PC-3 (cell line): ENCODE data around the gene TEAD1. TPM values are rescaled to one million over a fixed set of nuclear protein-coding genes. Genes with fewer than 3 reads are reported as not detected.

Experiments used
- ATAC-seq: fragments of 200-7000 bp; cut with Tn5 transposase; 2 replicates; pipeline ENCODE4 v1.9.1; 2020; ENCODE audit warnings: mild to moderate bottlenecking, moderate library complexity
- BruUV-seq: library from RNA; stranded (reverse); fragments of 400-500 nt; replicated peaks from 2 replicates; lab custom pipeline; 2021; lab: Mats Ljungman, UMichigan
- CTCF ChIA-PET: fragments of 300-600 bp; sonication (Branson Sonifier 250); formaldehyde crosslinking; loops from one replicate; lab custom pipeline; 2022; ENCODE audit warnings: antibody characterized with exemption; lab: Charles Lee
- POLR2A ChIA-PET: fragments of 300-600 bp; sonication (Branson Sonifier 250); formaldehyde crosslinking; loops from one replicate; lab custom pipeline; 2022; ENCODE audit warnings: antibody characterized with exemption; ENCODE audit not compliant: unreplicated experiment; lab: Charles Lee
- DNase-seq: peaks from one replicate; pipeline ENCODE4 v3.0.0-alpha.2; 2015
- H2AFZ ChIP-seq: fragments of 300-600 bp; sonication (generic); 2 replicates; pipeline ENCODE4 v1.6.0; 2016; ENCODE audit warnings: antibody characterized with exemption, low read length
- H3F3A ChIP-seq: fragments of 300-600 bp; sonication (generic); one replicate; pipeline ENCODE4 v1.6.0; 2017; ENCODE audit warnings: antibody characterized with exemption, low read length, control low read depth, mild to moderate bottlenecking; ENCODE audit not compliant: unreplicated experiment
- H3K27ac ChIP-seq: fragments of 300-600 bp; sonication (generic); 2 replicates; pipeline ENCODE4 v1.5.1; 2016; ENCODE audit warnings: mild to moderate bottlenecking, low read length
- H3K27me3 ChIP-seq: fragments of 300-600 bp; sonication (generic); 2 replicates; pipeline ENCODE4 v1.6.1; 2016; ENCODE audit warnings: low read length, mixed read lengths
- H3K36me3 ChIP-seq: fragments of 300-600 bp; sonication (generic); 2 replicates; pipeline ENCODE4 v1.6.1; 2016; ENCODE audit warnings: low read depth, mixed run types, low read length, mixed read lengths
- H3K4me1 ChIP-seq: fragments of 300-600 bp; sonication (generic); 2 replicates; pipeline ENCODE4 v1.5.1; 2016; ENCODE audit warnings: low read length; ENCODE audit not compliant: insufficient read depth
- H3K4me2 ChIP-seq: fragments of 300-600 bp; sonication (generic); 2 replicates; pipeline ENCODE4 v1.6.0; 2016; ENCODE audit warnings: low read length
- H3K4me3 ChIP-seq: fragments of 300-600 bp; sonication (generic); 2 replicates; pipeline ENCODE4 v1.5.1; 2016; ENCODE audit warnings: mild to moderate bottlenecking, low read length, mixed read lengths
- H3K79me2 ChIP-seq: fragments of 300-600 bp; sonication (generic); 2 replicates; pipeline ENCODE4 v1.6.1; 2017; ENCODE audit warnings: low read length, mixed read lengths
- H3K9ac ChIP-seq: fragments of 300-600 bp; sonication (generic); 2 replicates; pipeline ENCODE4 v1.6.0; 2016; ENCODE audit warnings: mild to moderate bottlenecking, low read length
- H3K9me2 ChIP-seq: fragments of 300-600 bp; sonication (generic); replicated peaks from 2 replicates; pipeline ENCODE4 v1.6.1; 2016; ENCODE audit warnings: mixed run types, low read length, mixed read lengths
- H3K9me3 ChIP-seq: fragments of 300-600 bp; sonication (generic); 2 replicates; pipeline ENCODE4 v1.6.1; 2016; ENCODE audit warnings: low read length, mixed read lengths
- H4K20me1 ChIP-seq: fragments of 300-600 bp; sonication (generic); 2 replicates; pipeline ENCODE4 v1.6.1; 2016; ENCODE audit warnings: low read length, mixed read lengths
- EZH2 ChIP-seq: fragments of 300-600 bp; sonication (generic); IDR thresholded peaks from one replicate; pipeline ENCODE4 v1.6.1; 2017; ENCODE audit warnings: antibody characterized with exemption, mild to moderate bottlenecking, low read length; ENCODE audit not compliant: unreplicated experiment
- EZH2phosphoT487 ChIP-seq: fragments of 300-600 bp; sonication (generic); IDR thresholded peaks from 2 replicates; pipeline ENCODE4 v1.6.1; 2018; ENCODE audit warnings: mild to moderate bottlenecking, antibody characterized with exemption, low read length, borderline replicate concordance
- intact Hi-C: fragments of 100-400 bp; cut with micrococcal nuclease; formaldehyde crosslinking; loops from 2 replicates; pipeline ENCODE4 v1.9.0; 2023
- total RNA-seq: library from RNA; depleted of rRNA; stranded (reverse); fragments of >200 nt; gene quantifications from 2 replicates; pipeline ENCODE4 v1.2.3, GENCODE V29; 2014
- TF ChIP-seq, protein P1 (sequence below): fragments of 300-600 bp; sonication (generic); conservative IDR thresholded peaks from 2 replicates; pipeline ENCODE4 v1.5.1; 2017; ENCODE audit warnings: antibody characterized with exemption, low read depth, mild to moderate bottlenecking, low read length

Gene TEAD1
- total RNA-seq, 1 experiment from 2014 or later: 70.2 TPM

DNA sequence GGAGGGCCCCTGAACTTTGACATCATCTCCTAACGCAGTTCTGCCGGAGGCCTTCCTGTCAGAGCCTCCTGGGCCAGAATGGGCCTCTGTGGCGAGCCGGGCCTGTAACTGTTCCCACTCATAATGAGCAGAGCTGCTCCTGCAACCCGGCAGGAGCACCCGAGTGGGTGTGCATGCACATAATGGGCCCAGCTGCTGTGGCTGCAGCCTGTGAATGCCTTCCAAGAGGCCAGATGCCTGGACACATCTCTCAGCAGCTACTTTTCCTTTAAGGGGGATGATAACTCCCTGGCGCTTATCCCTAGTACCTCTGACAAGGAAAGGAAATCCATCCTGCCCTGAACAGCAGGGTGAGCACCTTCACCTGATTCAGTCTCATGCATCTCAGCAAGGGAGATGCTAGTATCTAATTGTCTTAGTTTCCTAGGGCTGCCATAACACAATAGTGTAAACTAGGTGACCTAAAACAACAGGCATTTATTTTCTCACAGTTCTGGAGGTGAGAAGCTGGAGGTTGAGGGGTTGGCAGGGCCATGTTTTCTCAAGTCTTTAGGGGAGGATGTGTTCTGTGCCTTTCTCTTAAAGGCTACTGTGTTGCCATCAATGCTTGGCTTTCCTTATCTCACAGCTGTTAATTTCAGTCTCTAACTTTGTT, 120.5 kb downstream of the TEAD1 start:
- H3K4me3 ChIP-seq: no peak overlapping the region
- H3K9ac ChIP-seq: no peak overlapping the region
- POLR2A ChIA-PET: no interaction called here
- DNase-seq (no peak), ATAC-seq (no peak)
- no peaks in the 10 kb centered on the region for H3K27me3 ChIP-seq
- CTCF ChIA-PET: no interaction called here
- H3K27ac ChIP-seq: no peak overlapping the region
- no peak overlapping the region for H3K4me2 ChIP-seq
- no TSS peak for BruUV-seq
- H3K36me3 ChIP-seq: peaks cover 7% of the 10 kb centered on the region; the same call in 1 of the 2 replicates
- H3K4me1 ChIP-seq: peaks cover 28% of the 10 kb centered on the region
- no peaks in the 10 kb centered on the region for H4K20me1 ChIP-seq
- TF ChIP-seq, protein P1, sequence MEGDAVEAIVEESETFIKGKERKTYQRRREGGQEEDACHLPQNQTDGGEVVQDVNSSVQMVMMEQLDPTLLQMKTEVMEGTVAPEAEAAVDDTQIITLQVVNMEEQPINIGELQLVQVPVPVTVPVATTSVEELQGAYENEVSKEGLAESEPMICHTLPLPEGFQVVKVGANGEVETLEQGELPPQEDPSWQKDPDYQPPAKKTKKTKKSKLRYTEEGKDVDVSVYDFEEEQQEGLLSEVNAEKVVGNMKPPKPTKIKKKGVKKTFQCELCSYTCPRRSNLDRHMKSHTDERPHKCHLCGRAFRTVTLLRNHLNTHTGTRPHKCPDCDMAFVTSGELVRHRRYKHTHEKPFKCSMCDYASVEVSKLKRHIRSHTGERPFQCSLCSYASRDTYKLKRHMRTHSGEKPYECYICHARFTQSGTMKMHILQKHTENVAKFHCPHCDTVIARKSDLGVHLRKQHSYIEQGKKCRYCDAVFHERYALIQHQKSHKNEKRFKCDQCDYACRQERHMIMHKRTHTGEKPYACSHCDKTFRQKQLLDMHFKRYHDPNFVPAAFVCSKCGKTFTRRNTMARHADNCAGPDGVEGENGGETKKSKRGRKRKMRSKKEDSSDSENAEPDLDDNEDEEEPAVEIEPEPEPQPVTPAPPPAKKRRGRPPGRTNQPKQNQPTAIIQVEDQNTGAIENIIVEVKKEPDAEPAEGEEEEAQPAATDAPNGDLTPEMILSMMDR: no peak
- TF ChIP-seq EZH2: no peak
- H2AFZ ChIP-seq: no peak overlapping the region
- no peaks in the 10 kb centered on the region for H3K9me2 ChIP-seq
- intact Hi-C loops: no loop called here
- H3K79me2 ChIP-seq: peaks cover 72% of the 10 kb centered on the region
- no peaks in the 10 kb centered on the region for H3F3A ChIP-seq
- no peaks in the 10 kb centered on the region for H3K9me3 ChIP-seq

DNA sequence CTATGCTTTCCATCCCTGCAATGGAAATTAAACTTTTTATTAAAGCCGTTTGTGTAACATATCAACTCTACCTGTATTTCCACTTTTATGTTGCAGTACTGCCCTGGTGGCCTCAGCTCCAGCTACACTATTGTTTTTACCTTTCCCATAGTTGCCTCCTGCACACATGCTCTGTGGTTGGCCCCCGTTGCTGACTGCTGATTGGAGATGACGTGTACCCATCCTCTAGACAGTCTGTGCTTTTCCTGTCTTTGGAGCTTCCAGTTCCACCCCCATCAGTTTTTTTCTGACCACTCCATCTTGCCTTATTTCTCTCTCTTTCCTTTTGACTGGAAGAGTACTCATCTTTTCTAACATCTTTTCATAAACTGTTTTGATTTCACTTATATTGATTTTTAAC, 123.8 kb downstream of the TEAD1 start:
- Histone ChIP-seq H3K9me3 (no peaks in the 10 kb centered on the region), H3K9me2 (no peaks in the 10 kb centered on the region), H3K4me1 (peaks cover 49% of the 10 kb centered on the region), H3K9ac (no peak overlapping the region), H3F3A (peaks cover 2% of the 10 kb centered on the region), H4K20me1 (no peaks in the 10 kb centered on the region), H3K27me3 (no peaks in the 10 kb centered on the region), H3K4me3 (no peak overlapping the region), H3K36me3 (peaks cover 7% of the 10 kb centered on the region; the same call in 1 of the 2 replicates), H3K79me2 (peaks cover 69% of the 10 kb centered on the region), H2AFZ (no peak overlapping the region), H3K27ac (no peak overlapping the region), H3K4me2 (no peak overlapping the region)
- CTCF ChIA-PET: no interaction called here
- POLR2A ChIA-PET: no interaction called here
- no TSS peak for BruUV-seq
- TF ChIP-seq EZH2: no peak
- TF ChIP-seq EZH2phosphoT487: no peak
- TF ChIP-seq, protein P1: no peak
- DNase-seq (no peak), ATAC-seq (no peak)
- intact Hi-C loops: no loop called here

- DNase-seq (no peak), ATAC-seq (no peak)
- Histone ChIP-seq H3K9ac (no peak overlapping the region), H3K79me2 (peaks cover 70% of the 10 kb centered on the region), H3K9me3 (no peaks in the 10 kb centered on the region), H3K27ac (peak overlapping the region; percentile 60; the same call in 1 of the 2 replicates), H3K36me3 (peaks cover 7% of the 10 kb centered on the region; the same call in 1 of the 2 replicates), H3K4me1 (peaks cover 55% of the 10 kb centered on the region), H3K4me3 (no peak overlapping the region), H4K20me1 (no peaks in the 10 kb centered on the region), H3K27me3 (no peaks in the 10 kb centered on the region), H2AFZ (no peak overlapping the region), H3K4me2 (no peak overlapping the region), H3F3A (peaks cover 4% of the 10 kb centered on the region), H3K9me2 (no peaks in the 10 kb centered on the region)
- TF ChIP-seq EZH2phosphoT487 (no peak), EZH2 (no peak)
- TF ChIP-seq, protein P1: no peak
- intact Hi-C loops: no loop called here
- BruUV-seq: no TSS peak
- ChIA-PET CTCF (no interaction called here), POLR2A (no interaction called here)
These were observed 124.4 kb downstream of the TEAD1 start for GRCh38 chr11:12798609-12799011.
